Left lung (tissue), 10 donors: Measurements from ENCODE around the gene TIAM1. TPM values are rescaled to one million over a fixed set of nuclear protein-coding genes. Genes with fewer than 3 reads are reported as not detected.
A peak's percentile ranks its signal among the peaks of the same experiment; 100 is the strongest.

Source experiments
- ATAC-seq: fragments of 200-7000 bp; cut with Tn5 transposase; one replicate; pipeline ENCODE4 v1.9.1; 2020; ENCODE audit warnings: moderate library complexity
- DNase-seq, 4 donors: peaks; one replicate each; pipeline ENCODE4 v3.0.0-alpha.2; 2013 to 2020
- H3K27ac ChIP-seq, 2 donors: fragments of 200-600 bp; sonication (generic) in 1 of 2; one replicate each; pipeline versions ENCODE4 v1.5.0 to v1.8.0; 2020 to 2021
- H3K27me3 ChIP-seq, 2 donors: fragments of 200-600 bp; sonication (generic) in 1 of 2; one replicate each; pipeline versions ENCODE4 v1.5.0 to v1.8.0; 2020 to 2021
- H3K36me3 ChIP-seq, 2 donors: fragments of 200-600 bp; sonication (generic) in 1 of 2; one replicate each; pipeline versions ENCODE4 v1.5.0 to v1.8.0; 2020 to 2021
- H3K4me1 ChIP-seq, 2 donors: fragments of 200-600 bp; one replicate each; pipeline ENCODE4 v1.8.0; 2021
- H3K4me3 ChIP-seq, 2 donors: fragments of 200-600 bp; sonication (generic) in 1 of 2; one replicate each; pipeline versions ENCODE4 v1.5.0 to v1.8.0; 2020 to 2021; ENCODE audit warnings: mild to moderate bottlenecking in 1 of 2
- H3K9me3 ChIP-seq, 2 donors: fragments of 200-600 bp; sonication (generic) in 1 of 2; one replicate each; pipeline versions ENCODE4 v1.5.0 to v1.8.0; 2020 to 2021
- CTCF ChIP-seq, 2 donors: fragments of 200-600 bp; sonication (generic) in 1 of 2; IDR thresholded peaks; one replicate each; pipeline versions ENCODE4 v1.5.0 to v1.8.0; 2021; ENCODE audit warnings: antibody characterized with exemption in 2 of 2
- intact Hi-C, 2 donors: fragments of 100-400 bp; cut with DNase I; formaldehyde crosslinking; loops; one replicate each; pipeline versions ENCODE4 v1.11.2 to v1.14.2; 2022
- polyA plus RNA-seq, 6 donors: library from polyadenylated mRNA; unstranded; fragments of 120-200 nt; gene quantifications; one replicate each; pipeline ENCODE4 v1.2.1, GENCODE V29; 2013; ENCODE audit not compliant: insufficient read length in 6 of 6
- total RNA-seq, 2 donors: library from RNA; stranded (reverse); fragmentation: NEBNext Ultra II Directional; extraction: Animal tissue kit (Norgen Biotek cat#: 25700); gene quantifications; one replicate each; pipeline ENCODE4 v1.2.1, GENCODE V29; 2021
- donor health status: DM: no; HTN: yes; CAD: no.
- donor health status: DM: no; HTN: no; CAD: no.

TIAM1 gene
- total and polyA plus RNA-seq, 8 donors: 9.7 to 65.5 (median 49.5) TPM

GRCh38 chr21:31222142-31222541 is 121.9 kb downstream of the TIAM1 start:
- TF ChIP-seq CTCF (IDR thresholded peaks at IDR 0.05): no peak
- no peak for DNase-seq
- Histone ChIP-seq H3K4me3 (no peak overlapping the region), H3K36me3 (no peaks in the 10 kb centered on the region), H3K27me3 (no peaks in the 10 kb centered on the region), H3K9me3 (no peaks in the 10 kb centered on the region), H3K27ac (no peak overlapping the region), H3K4me1 (no peaks in the 10 kb centered on the region)
- intact Hi-C loops: no loop called here
- no peak for ATAC-seq

GRCh38 chr21:31221043-31221442 is 123.0 kb downstream of the TIAM1 start:
- ATAC-seq (no peak), DNase-seq (no peak)
- intact Hi-C loops: no loop called here
- Histone ChIP-seq H3K4me1 (no peaks in the 10 kb centered on the region), H3K9me3 (no peaks in the 10 kb centered on the region), H3K27me3 (no peaks in the 10 kb centered on the region), H3K4me3 (no peak overlapping the region), H3K27ac (no peak overlapping the region), H3K36me3 (no peaks in the 10 kb centered on the region)
- no peak for TF ChIP-seq CTCF (IDR thresholded peaks at IDR 0.05)

- Histone ChIP-seq H3K4me1 (no peaks in the 10 kb centered on the region), H3K27me3 (no peaks in the 10 kb centered on the region), H3K4me3 (no peak overlapping the region), H3K9me3 (no peaks in the 10 kb centered on the region), H3K27ac (no peak overlapping the region), H3K36me3 (no peaks in the 10 kb centered on the region)
- ATAC-seq (no peak), DNase-seq (no peak)
- no peak for TF ChIP-seq CTCF (IDR thresholded peaks at IDR 0.05)
- intact Hi-C loops: no loop called here
Measured at GRCh38 chr21:31220575-31220974, 123.5 kb downstream of the TIAM1 start.

GRCh38 chr21:31218830-31219608 is 125.0 kb downstream of the TIAM1 start:
- intact Hi-C loops: no loop called here
- Histone ChIP-seq H3K27me3 (no peaks in the 10 kb centered on the region), H3K4me3 (no peak overlapping the region), H3K9me3 (no peaks in the 10 kb centered on the region), H3K27ac (no peak overlapping the region), H3K36me3 (no peaks in the 10 kb centered on the region), H3K4me1 (no peaks in the 10 kb centered on the region)
- ATAC-seq (no peak), DNase-seq (peak in 1 of 4 donors; percentile 47)
- no peak for TF ChIP-seq CTCF (IDR thresholded peaks at IDR 0.05)

GRCh38 chr21:31216206-31216605 is 127.9 kb downstream of the TIAM1 start:
- intact Hi-C loops: no loop called here
- Histone ChIP-seq H3K9me3 (no peaks in the 10 kb centered on the region), H3K36me3 (no peaks in the 10 kb centered on the region), H3K27me3 (no peaks in the 10 kb centered on the region), H3K4me3 (no peak overlapping the region), H3K4me1 (no peaks in the 10 kb centered on the region), H3K27ac (no peak overlapping the region)
- ATAC-seq (no peak), DNase-seq (no peak)
- TF ChIP-seq CTCF (IDR thresholded peaks at IDR 0.05): no peak
